Liver (tissue), 9 donors: ENCODE results near the gene HOXC10. TPM values are rescaled to one million over a fixed set of nuclear protein-coding genes. Genes with fewer than 3 reads are reported as not detected.

Experiments
- DNase-seq: peaks from one replicate; pipeline ENCODE4 v3.0.0-alpha.2; 2017; ENCODE audit warnings: low spot score
- H3K27ac ChIP-seq, 2 donors: one replicate each; pipeline ENCODE4 v1.7.0; 2013; ENCODE audit warnings: inconsistent platforms in 2 of 2, low read length in 2 of 2, control low read depth in 1 of 2, low read depth in 1 of 2, mild to moderate bottlenecking in 1 of 2
- H3K27me3 ChIP-seq, 4 donors: one replicate each; pipeline versions ENCODE4 v1.6.1 to v1.7.0; 2013; ENCODE audit warnings: low read length in 3 of 4, inconsistent platforms in 1 of 4, mild to moderate bottlenecking in 1 of 4, moderate library complexity in 1 of 4; ENCODE audit not compliant: control insufficient read depth in 4 of 4, insufficient read depth in 4 of 4
- H3K36me3 ChIP-seq, 4 donors: one replicate each; pipeline versions ENCODE4 v1.6.1 to v1.7.0; 2013; ENCODE audit warnings: low read length in 3 of 4, mild to moderate bottlenecking in 3 of 4, low read depth in 1 of 4, moderate library complexity in 1 of 4; ENCODE audit not compliant: control insufficient read depth in 4 of 4, insufficient read depth in 3 of 4
- H3K4me1 ChIP-seq, 4 donors: one replicate each; pipeline versions ENCODE4 v1.6.1 to v1.7.0; 2013; ENCODE audit warnings: low read length in 3 of 4, mild to moderate bottlenecking in 3 of 4, moderate library complexity in 1 of 4; ENCODE audit not compliant: control insufficient read depth in 4 of 4, insufficient read depth in 4 of 4
- H3K4me3 ChIP-seq, 3 donors: one replicate each; pipeline versions ENCODE4 v1.6.1 to v1.7.0; 2013; ENCODE audit warnings: low read length in 3 of 3, control low read depth in 1 of 3, low read depth in 1 of 3, mild to moderate bottlenecking in 1 of 3
- H3K9ac ChIP-seq, 2 donors: one replicate each; pipeline ENCODE4 v1.7.0; 2013; ENCODE audit warnings: low read length in 2 of 2, mild to moderate bottlenecking in 2 of 2, moderate library complexity in 2 of 2, control low read depth in 1 of 2, low read depth in 1 of 2
- H3K9me3 ChIP-seq, 4 donors: one replicate each; pipeline versions ENCODE4 v1.6.1 to v1.7.0; 2013; ENCODE audit warnings: low read length in 3 of 4; ENCODE audit not compliant: control insufficient read depth in 4 of 4
- EGR1 ChIP-seq, 2 donors: IDR thresholded peaks; 2 replicates each; pipeline ENCODE4 v1.6.1; 2016 to 2018; ENCODE audit warnings: antibody characterized with exemption in 2 of 2, low read depth in 2 of 2
- FOXA1 ChIP-seq: IDR thresholded peaks from 2 replicates; pipeline ENCODE4 v1.6.1; 2016; ENCODE audit warnings: antibody characterized with exemption
- FOXA2 ChIP-seq: IDR thresholded peaks from 2 replicates; pipeline ENCODE4 v1.6.1; 2016; ENCODE audit warnings: antibody characterized with exemption
- GABPA ChIP-seq, 2 donors: IDR thresholded peaks in 1 of 2; conservative IDR thresholded peaks in 1 of 2; 2 replicates each; pipeline ENCODE4 v1.6.1; 2016; ENCODE audit warnings: antibody characterized with exemption in 2 of 2, mild to moderate bottlenecking in 1 of 2, moderate library complexity in 1 of 2
- HNF4A ChIP-seq, 2 donors: conservative IDR thresholded peaks; 2 replicates each; pipeline ENCODE4 v1.6.1; 2016; ENCODE audit warnings: antibody characterized with exemption in 2 of 2, mild to moderate bottlenecking in 2 of 2
- HNF4G ChIP-seq: IDR thresholded peaks from 2 replicates; pipeline ENCODE4 v1.6.1; 2016; ENCODE audit warnings: antibody characterized with exemption
- JUND ChIP-seq, 2 donors: IDR thresholded peaks; 2 replicates each; pipeline ENCODE4 v1.6.1; 2016; ENCODE audit warnings: antibody characterized with exemption in 2 of 2
- NR2F2 ChIP-seq: IDR thresholded peaks from 2 replicates; pipeline ENCODE4 v1.6.1; 2016; ENCODE audit warnings: antibody characterized with exemption
- RAD21 ChIP-seq, 2 donors: IDR thresholded peaks; 2 replicates each; pipeline ENCODE4 v1.6.1; 2016; ENCODE audit warnings: antibody characterized with exemption in 2 of 2, mild to moderate bottlenecking in 2 of 2
- RXRA ChIP-seq, 2 donors: IDR thresholded peaks; 2 replicates each; pipeline ENCODE4 v1.6.1; 2017 to 2018; ENCODE audit warnings: antibody characterized with exemption in 2 of 2, mild to moderate bottlenecking in 1 of 2
- SP1 ChIP-seq: IDR thresholded peaks from 2 replicates; pipeline ENCODE4 v1.6.1; 2018; ENCODE audit warnings: antibody characterized with exemption, mild to moderate bottlenecking
- TAF1 ChIP-seq: conservative IDR thresholded peaks from 2 replicates; pipeline ENCODE4 v1.6.1; 2016; ENCODE audit warnings: antibody characterized with exemption, mild to moderate bottlenecking
- YY1 ChIP-seq: IDR thresholded peaks from 2 replicates; pipeline ENCODE4 v1.6.1; 2016; ENCODE audit warnings: antibody characterized with exemption, mild to moderate bottlenecking
- WGBS: extraction: QIAGEN DNeasy Blood & Tissue Kit; methylation state at CpG from one replicate; pipeline ENCODE4 v1.1.7; 2013; 5-methylcytosine and 5-hydroxymethylcytosine counted together
- polyA plus RNA-seq, 2 donors: library from polyadenylated mRNA; stranded (reverse) in 1 of 2; unstranded in 1 of 2; fragments of 200-250 nt in 1 of 2; fragments of >200 nt in 1 of 2; fragmentation: Nextera tagmentation in 1 of 2; extraction: Ambion mirVana in 1 of 2; gene quantifications; one replicate each; pipeline versions ENCODE4 v1.2.1 to v1.2.3, GENCODE V29; 2013 to 2015
- total RNA-seq, 2 donors: library from RNA; depleted of rRNA; stranded (reverse); fragments of >200 nt; gene quantifications; one replicate each; pipeline ENCODE4 v1.2.3, GENCODE V29; 2014
- TF ChIP-seq, protein P1 (sequence below): IDR thresholded peaks from 2 replicates; pipeline ENCODE4 v1.6.1; 2016; ENCODE audit warnings: antibody characterized with exemption
- TF ChIP-seq, protein P2 (sequence below): IDR thresholded peaks from 2 replicates; pipeline ENCODE4 v1.6.1; 2016; ENCODE audit warnings: antibody characterized with exemption
- TF ChIP-seq, protein P3 (sequence below): fragments of 150-350 bp; IDR thresholded peaks from 2 replicates; pipeline ENCODE4 v1.5.1; 2017; ENCODE audit warnings: improper control_type of control experiment, low read depth, low read length; ENCODE audit not compliant: missing input control
- TF ChIP-seq, protein P4 (sequence below): IDR thresholded peaks from 2 replicates; pipeline ENCODE4 v1.6.1; 2016; ENCODE audit warnings: antibody characterized with exemption, mild to moderate bottlenecking
- TF ChIP-seq, protein P5 (sequence below): IDR thresholded peaks from 2 replicates; pipeline ENCODE4 v1.6.1; 2016; ENCODE audit warnings: antibody characterized with exemption
- donor health status: healthy.
- donor health status: healthy.
- donor health status: healthy.
- donor health status: healthy.
- donor health status: healthy.

HOXC10 gene
- total and polyA plus RNA-seq, 4 donors, result not detected

DNA sequence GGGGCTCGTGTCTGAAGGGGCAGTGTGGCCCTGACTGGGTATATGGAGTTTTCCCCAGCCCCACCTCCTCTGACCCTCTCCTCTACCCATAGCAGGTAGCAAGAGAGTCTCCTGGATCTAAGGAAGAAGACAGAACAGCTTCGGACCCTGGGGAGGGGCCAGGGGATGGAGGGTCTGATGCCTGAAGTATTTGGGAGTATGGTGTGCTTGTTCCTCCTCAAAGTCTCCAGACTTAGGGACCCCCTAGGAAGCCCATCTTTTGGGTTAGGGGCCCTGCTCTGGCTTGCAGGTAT, 23.3 kb downstream of the HOXC10 start:
- TF ChIP-seq YY1 (no peak), HNF4A (conservative IDR thresholded peaks at IDR 0.05) (no peak), HNF4G (no peak), FOXA2 (no peak), NR2F2 (no peak), RAD21 (IDR thresholded peaks at IDR 0.05) (no peak), GABPA (IDR thresholded peaks at IDR 0.05 in 1 of 2, conservative IDR thresholded peaks at IDR 0.05 in 1 of 2) (no peak), EGR1 (IDR thresholded peaks at IDR 0.05; ENCODE audit: low read depth in 2 of 2) (no peak)
- TF ChIP-seq, protein P1, sequence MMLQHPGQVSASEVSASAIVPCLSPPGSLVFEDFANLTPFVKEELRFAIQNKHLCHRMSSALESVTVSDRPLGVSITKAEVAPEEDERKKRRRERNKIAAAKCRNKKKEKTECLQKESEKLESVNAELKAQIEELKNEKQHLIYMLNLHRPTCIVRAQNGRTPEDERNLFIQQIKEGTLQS, result no peak
- TF ChIP-seq, protein P2, sequence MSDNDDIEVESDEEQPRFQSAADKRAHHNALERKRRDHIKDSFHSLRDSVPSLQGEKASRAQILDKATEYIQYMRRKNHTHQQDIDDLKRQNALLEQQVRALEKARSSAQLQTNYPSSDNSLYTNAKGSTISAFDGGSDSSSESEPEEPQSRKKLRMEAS, result no peak
- TF ChIP-seq, protein P3, sequence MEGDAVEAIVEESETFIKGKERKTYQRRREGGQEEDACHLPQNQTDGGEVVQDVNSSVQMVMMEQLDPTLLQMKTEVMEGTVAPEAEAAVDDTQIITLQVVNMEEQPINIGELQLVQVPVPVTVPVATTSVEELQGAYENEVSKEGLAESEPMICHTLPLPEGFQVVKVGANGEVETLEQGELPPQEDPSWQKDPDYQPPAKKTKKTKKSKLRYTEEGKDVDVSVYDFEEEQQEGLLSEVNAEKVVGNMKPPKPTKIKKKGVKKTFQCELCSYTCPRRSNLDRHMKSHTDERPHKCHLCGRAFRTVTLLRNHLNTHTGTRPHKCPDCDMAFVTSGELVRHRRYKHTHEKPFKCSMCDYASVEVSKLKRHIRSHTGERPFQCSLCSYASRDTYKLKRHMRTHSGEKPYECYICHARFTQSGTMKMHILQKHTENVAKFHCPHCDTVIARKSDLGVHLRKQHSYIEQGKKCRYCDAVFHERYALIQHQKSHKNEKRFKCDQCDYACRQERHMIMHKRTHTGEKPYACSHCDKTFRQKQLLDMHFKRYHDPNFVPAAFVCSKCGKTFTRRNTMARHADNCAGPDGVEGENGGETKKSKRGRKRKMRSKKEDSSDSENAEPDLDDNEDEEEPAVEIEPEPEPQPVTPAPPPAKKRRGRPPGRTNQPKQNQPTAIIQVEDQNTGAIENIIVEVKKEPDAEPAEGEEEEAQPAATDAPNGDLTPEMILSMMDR, result no peak
- TF ChIP-seq, protein P4, sequence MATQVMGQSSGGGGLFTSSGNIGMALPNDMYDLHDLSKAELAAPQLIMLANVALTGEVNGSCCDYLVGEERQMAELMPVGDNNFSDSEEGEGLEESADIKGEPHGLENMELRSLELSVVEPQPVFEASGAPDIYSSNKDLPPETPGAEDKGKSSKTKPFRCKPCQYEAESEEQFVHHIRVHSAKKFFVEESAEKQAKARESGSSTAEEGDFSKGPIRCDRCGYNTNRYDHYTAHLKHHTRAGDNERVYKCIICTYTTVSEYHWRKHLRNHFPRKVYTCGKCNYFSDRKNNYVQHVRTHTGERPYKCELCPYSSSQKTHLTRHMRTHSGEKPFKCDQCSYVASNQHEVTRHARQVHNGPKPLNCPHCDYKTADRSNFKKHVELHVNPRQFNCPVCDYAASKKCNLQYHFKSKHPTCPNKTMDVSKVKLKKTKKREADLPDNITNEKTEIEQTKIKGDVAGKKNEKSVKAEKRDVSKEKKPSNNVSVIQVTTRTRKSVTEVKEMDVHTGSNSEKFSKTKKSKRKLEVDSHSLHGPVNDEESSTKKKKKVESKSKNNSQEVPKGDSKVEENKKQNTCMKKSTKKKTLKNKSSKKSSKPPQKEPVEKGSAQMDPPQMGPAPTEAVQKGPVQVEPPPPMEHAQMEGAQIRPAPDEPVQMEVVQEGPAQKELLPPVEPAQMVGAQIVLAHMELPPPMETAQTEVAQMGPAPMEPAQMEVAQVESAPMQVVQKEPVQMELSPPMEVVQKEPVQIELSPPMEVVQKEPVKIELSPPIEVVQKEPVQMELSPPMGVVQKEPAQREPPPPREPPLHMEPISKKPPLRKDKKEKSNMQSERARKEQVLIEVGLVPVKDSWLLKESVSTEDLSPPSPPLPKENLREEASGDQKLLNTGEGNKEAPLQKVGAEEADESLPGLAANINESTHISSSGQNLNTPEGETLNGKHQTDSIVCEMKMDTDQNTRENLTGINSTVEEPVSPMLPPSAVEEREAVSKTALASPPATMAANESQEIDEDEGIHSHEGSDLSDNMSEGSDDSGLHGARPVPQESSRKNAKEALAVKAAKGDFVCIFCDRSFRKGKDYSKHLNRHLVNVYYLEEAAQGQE, result no peak
- Histone ChIP-seq H3K9me3 (peaks cover 0 to under 1% (median 0%) of the 10 kb centered on the region in 4 donors), H3K27me3 (peaks cover 0 to 45% (median 18%) of the 10 kb centered on the region in 4 donors), H3K27ac (no peak overlapping the region), H3K4me1 (peaks cover 0 to 15% (median 9%) of the 10 kb centered on the region in 4 donors), H3K4me3 (no peak overlapping the region), H3K9ac (no peak overlapping the region), H3K36me3 (no peaks in the 10 kb centered on the region)
- 14% methylated on average over 2 of the region's 2 CpGs for WGBS
- DNase-seq, result no peak

DNA sequence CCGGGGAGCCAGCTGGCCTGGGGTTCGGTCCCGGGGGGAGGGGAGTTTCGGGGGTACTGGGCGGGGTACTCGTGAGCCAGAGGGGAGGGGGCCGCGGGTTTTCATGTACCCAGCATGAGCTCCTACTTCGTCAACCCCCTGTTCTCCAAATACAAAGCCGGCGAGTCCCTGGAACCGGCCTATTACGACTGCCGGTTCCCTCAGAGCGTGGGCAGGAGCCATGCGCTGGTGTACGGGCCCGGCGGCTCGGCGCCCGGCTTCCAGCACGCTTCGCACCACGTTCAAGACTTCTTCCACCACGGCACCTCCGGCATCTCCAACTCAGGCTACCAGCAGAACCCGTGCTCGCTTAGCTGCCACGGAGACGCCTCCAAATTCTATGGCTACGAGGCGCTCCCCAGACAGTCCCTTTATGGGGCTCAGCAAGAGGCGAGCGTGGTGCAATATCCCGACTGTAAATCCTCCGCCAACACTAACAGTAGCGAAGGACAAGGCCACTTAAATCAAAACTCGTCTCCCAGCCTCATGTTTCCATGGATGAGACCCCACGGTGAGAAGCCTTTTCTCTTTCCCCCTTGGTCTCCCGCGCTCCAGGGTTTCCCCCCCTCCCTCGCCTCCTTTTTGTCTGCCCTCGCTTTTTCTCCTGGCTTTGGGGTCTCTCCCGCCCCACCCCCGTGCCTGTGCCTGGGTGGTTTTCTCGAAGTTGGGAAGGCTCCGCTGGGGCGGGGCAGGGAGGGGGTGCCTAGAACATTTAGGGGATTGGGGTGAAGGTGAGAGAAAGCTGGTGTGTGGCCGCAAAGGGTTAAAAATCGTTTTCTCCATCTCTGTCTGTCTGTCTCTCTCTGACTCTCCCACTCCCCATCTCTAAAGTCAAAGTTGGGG, 24.5 kb downstream of the HOXC10 start:
- Histone ChIP-seq H3K4me1 (peaks cover under 1 to 19% (median 11%) of the 10 kb centered on the region in 4 donors), H3K4me3 (peak overlapping the region in 1 of 3 donors; percentile 14), H3K27ac (no peak overlapping the region), H3K36me3 (no peaks in the 10 kb centered on the region), H3K9me3 (peaks cover 0 to 5% (median 0%) of the 10 kb centered on the region in 4 donors), H3K9ac (no peak overlapping the region), H3K27me3 (peaks cover 0 to 44% (median 24%) of the 10 kb centered on the region in 4 donors)
- TF ChIP-seq FOXA2 (no peak), FOXA1 (no peak), RXRA (IDR thresholded peaks at IDR 0.05) (no peak), YY1 (no peak), EGR1 (IDR thresholded peaks at IDR 0.05; ENCODE audit: low read depth in 2 of 2) (no peak), RAD21 (IDR thresholded peaks at IDR 0.05) (no peak), GABPA (IDR thresholded peaks at IDR 0.05 in 1 of 2, conservative IDR thresholded peaks at IDR 0.05 in 1 of 2) (no peak), SP1 (no peak), JUND (IDR thresholded peaks at IDR 0.05) (no peak), TAF1 (no peak), HNF4G (no peak)
- TF ChIP-seq, protein P2, result no peak
- TF ChIP-seq, protein P4, result no peak
- TF ChIP-seq, protein P5, sequence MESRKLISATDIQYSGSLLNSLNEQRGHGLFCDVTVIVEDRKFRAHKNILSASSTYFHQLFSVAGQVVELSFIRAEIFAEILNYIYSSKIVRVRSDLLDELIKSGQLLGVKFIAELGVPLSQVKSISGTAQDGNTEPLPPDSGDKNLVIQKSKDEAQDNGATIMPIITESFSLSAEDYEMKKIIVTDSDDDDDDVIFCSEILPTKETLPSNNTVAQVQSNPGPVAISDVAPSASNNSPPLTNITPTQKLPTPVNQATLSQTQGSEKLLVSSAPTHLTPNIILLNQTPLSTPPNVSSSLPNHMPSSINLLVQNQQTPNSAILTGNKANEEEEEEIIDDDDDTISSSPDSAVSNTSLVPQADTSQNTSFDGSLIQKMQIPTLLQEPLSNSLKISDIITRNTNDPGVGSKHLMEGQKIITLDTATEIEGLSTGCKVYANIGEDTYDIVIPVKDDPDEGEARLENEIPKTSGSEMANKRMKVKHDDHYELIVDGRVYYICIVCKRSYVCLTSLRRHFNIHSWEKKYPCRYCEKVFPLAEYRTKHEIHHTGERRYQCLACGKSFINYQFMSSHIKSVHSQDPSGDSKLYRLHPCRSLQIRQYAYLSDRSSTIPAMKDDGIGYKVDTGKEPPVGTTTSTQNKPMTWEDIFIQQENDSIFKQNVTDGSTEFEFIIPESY, result no peak
- TF ChIP-seq, protein P1, result no peak
- WGBS, result 5% methylated on average over 51 of the region's 51 CpGs
- no peak for DNase-seq
